ENCODE data around the gene HPS3. TPM values are rescaled to one million over a fixed set of nuclear protein-coding genes. Genes with fewer than 3 reads are reported as not detected.

The HPS3 gene, protein sequence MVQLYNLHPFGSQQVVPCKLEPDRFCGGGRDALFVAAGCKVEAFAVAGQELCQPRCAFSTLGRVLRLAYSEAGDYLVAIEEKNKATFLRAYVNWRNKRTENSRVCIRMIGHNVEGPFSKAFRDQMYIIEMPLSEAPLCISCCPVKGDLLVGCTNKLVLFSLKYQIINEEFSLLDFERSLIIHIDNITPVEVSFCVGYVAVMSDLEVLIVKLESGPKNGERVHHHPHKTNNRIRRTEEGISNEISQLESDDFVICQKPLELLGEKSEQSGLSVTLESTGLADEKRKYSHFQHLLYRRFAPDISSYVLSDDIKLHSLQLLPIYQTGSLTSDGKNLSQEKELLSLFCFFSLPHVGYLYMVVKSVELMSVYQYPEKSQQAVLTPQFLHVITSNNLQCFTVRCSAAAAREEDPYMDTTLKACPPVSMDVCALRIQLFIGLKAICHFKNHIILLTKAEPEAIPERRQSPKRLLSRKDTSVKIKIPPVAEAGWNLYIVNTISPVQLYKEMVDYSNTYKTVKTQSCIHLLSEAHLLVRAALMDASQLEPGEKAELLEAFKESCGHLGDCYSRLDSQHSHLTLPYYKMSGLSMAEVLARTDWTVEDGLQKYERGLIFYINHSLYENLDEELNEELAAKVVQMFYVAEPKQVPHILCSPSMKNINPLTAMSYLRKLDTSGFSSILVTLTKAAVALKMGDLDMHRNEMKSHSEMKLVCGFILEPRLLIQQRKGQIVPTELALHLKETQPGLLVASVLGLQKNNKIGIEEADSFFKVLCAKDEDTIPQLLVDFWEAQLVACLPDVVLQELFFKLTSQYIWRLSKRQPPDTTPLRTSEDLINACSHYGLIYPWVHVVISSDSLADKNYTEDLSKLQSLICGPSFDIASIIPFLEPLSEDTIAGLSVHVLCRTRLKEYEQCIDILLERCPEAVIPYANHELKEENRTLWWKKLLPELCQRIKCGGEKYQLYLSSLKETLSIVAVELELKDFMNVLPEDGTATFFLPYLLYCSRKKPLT
- 10.7 and 11.9 TPM in 2 replicates for total RNA-seq

DNA sequence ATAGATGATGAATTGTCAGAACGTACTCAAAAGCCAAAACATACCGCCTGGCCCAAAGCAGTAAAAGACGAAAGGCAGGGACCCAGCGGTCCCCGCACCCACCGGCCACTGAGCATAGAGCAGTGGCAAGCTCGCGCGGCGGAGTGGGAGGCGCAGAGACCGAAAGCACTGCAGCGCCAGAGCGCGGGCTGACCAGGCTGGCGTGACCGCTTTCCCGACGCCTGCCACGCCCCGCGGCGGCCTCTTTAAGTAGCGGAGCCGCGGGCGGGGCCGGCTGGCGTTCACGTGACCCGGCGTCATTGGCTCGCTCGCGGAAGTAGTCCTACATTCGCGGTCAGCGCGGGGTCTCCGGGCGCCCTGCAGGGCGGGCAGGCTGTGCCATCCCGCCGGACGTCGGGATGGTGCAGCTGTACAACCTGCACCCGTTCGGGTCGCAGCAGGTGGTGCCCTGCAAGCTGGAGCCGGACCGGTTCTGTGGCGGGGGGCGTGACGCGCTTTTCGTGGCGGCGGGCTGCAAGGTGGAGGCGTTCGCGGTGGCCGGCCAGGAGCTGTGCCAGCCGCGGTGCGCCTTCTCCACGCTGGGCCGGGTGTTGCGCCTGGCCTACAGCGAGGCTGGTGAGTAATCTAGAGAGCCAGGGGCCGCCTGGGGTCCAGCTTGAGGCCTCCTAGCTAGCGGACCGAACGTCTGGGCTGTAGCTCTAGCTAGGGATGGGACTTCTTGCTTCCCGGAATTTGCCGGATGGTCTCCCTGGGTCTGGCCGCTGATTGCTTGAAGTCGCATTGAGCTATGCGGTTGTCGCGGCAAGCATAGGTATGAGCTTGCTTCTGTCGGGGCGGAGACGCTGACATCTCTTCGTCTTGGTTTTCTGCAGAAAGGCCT is at the start of gene HPS3:
HPS3 (plus strand) TSS at position 313 of the 880 bp plus-strand sequence; CDS start at position 399, 86 bp downstream.

DNA sequence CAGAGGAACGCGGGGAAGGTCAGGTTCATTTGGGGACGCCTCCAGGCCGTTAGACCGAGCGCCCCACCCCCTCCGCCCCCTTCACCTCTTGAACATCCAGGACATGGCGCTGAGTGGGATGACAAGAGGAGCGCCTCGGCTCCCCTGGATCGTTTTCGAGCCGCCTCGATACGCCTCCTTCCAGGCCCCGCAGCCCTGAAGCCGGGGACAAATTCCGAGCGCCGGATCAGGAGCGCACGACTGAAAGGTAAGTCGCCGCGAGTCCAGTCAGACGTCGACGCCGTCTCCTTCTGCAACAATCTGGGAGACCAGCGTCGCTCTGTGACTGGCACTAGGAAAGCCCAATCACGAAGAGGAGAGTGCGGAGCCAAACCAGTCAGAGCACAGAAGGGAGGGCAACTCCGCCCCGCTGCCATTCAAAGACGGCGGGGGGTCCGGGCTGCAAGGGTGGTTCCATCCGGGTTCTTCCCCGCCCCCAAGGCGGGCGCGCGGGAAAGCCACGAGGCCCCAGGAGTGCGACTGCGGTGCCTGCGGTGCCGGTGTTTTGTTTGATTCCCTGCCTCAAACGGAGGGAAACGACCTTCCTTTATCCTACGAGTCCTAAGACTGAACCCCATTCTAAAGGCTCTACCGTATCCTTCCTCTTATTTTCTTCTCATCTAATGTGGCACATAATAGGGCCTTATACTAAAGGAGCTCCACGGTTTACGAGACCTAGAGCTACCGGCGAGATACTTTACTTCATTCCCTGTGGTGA is 43.0 kb upstream of the HPS3 start, which contains the start of gene HLTF:
HLTF (minus strand) TSS at position 302 of the 757 bp plus-strand sequence; CDS start at position 105, 197 bp downstream.

DNA sequence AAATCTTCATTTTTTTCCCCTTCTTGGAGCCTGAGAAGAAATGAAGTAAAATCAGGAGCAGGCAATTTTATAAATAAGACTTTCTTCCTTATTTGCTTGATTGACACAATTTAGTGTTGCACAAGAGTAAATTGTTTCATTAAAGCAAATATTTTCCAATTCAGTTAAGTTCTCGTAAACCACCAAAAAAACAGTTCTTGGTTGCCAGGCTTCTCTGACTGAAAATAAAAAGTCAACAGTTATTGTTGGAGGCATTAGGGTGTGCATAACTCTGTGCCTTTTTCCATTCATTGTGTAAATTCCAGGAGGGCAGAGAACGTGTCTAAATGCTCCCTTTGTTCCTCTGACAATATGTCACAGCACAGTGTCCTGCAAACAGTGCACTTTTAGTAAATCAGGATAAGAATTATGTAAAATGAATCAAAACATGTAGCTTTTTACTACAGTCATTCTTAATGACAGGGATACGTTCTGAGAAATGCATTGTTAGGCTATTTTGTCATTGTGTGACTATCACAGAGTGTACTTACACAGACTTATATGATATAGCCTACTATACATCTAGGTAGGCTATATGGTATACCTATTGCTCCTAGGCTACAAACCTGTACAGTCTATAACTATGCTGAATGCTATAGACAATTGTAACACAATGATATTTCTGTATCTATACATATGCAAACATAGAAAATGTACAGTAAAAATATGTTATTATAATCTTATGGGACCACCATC is 92.5 kb downstream of the HPS3 start, which contains the start of gene CP:
CP (minus strand) TSS at position 47 of the 735 bp plus-strand sequence; CDS start at position 10, 37 bp downstream.

Other genes with a start within 250 kb of the HPS3 start
- 21.7 and 27.2 TPM in 2 replicates for gene GYG1, start 138.1 kb upstream of the HPS3 start, total RNA-seq
- 29.4 and 31.4 TPM in 2 replicates for gene HLTF, start 43.1 kb upstream of the HPS3 start, total RNA-seq
- 2.4 and 4.2 TPM in 2 replicates for gene CP, start 92.2 kb downstream of the HPS3 start, total RNA-seq
- gene TM4SF18, start 204.0 kb downstream of the HPS3 start, total RNA-seq, result 1.1 and 1.2 TPM in 2 replicates
- gene TM4SF1, start 248.0 kb downstream of the HPS3 start, total RNA-seq, result 277 and 295 TPM in 2 replicates